Fibroblast of skin of left quadriceps (primary cell): ENCODE data around the gene SLC37A1.
"Not testable (repeated sequence)": the region's sequence is repeated elsewhere in the genome, so short reads cannot be mapped to it uniquely, and the experiment has no call there.

ENCODE experiments used
- DNase-seq, 2 experiments: peaks; one replicate each; pipeline ENCODE4 v3.0.0-alpha.2; 2013; ENCODE audit warnings: low read depth in 2 of 2

The SLC37A1 gene

DNA sequence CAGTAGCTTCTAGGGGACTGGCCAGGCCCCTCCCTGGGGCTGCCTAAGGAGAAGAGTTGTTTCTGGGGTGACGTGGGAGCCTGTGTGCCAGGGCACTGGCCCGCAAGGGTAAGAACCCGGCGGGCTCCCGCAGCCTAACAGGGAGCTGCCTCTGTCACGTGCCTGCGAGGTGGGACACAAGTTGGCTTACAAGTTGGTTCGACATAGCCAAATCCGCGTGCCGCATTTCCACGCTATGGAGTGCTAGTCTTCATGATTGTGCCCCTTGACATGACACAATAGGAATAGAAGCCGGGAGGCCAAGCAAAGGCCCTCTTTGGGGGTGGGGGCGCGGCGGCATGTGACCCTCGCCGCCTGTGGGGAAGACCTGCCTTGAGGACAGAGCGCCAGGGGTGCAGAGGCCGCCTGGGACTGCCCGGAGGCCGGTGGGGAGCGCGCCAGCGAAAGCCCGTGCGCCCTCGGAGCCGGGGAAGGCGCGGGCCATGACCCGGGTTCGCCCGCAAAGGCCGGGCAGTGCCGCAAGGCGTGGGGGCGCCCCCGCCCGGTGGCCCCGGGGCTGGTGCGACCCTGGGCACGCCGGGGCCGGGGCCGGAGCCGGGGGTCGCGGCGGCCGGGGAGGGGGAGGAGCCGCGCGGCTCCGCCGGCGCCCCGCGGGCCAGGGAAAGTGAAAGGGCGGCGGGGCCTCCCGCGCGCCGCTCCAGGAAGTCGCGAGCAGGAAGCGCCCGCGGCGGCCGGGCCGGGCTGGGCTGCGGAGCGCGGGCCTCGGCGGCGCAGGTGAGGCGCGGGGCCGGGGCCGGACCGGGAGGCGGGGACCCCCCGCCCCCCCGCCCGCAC lies at the start of gene SLC37A1:
Gene SLC37A1, plus strand, starts transcription at position 702 of the 834 bp plus-strand sequence. CDS start 4,603 bp downstream, outside the sequence.
- DNase-seq: no peak

DNA sequence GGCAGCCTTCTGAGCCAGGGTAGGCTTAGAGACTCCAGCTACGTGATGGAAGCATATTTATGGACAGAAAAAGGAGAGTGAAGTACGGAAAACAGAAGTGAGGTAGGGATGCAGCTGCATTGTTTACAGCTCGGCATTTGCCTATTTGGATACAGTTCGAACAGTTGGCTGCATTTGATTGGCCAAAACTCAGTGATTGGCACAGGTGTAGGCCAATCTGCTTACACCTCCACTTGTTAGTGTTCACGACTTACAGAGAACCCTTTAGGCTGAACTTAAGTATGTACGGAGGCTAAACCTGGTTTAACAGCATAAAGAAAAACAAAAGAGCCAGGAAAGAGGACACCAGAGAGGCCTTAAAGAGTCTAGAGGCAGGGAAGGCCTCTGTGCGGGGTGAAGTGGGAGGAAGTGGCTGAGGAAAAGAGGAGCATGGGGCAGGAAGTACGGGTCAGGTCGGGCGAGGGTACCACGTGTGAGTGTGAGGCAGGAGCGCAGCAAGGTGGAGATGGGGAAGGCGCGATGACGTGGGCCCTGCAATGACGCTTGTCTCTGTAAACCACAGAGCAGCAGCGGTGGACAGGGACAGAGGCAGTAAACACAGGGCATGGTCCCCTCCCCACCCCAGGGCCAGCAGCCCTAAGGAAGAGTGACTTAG lies 49.7 kb upstream of the SLC37A1 start:
- DNase-seq: peak; percentile 5 to 14

DNA sequence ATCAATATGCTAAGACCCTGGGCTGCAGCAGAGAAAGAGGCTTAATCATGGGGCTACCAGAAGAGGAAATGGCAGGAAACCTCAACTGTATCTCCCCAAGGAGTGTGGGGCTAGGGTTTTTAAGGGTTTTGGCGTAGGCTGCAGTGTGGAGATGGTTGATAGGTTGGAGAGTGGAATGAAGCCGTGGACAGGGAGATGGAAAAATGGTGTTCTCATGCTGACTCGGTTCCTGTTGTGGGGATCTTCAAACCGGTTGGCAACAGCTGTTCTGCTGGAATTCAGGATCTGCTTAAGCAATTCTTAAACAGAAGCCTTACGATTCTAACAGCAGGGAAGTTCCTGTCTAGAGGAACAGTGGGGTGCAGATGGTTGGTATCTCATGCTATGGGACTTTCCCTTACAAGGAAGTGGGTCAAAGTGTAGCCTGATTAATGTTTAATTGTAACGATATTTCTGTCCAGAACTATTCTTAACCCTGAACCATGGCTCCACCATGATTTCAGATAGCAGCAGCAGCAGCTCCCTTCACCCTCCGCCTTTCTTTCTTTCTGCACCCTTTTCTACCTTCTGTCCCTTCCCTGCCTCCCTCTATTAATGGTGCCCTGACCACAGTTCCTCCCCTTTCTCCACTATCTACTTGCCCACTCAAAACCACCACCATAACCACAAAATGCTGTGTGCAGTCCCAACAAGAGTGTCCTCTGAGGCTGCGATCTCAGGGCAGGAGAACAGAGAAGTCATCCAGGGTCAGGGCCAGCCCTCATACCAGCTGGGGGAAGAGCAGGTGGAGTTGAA lies 48.4 kb upstream of the SLC37A1 start:
- no peak for DNase-seq

DNA sequence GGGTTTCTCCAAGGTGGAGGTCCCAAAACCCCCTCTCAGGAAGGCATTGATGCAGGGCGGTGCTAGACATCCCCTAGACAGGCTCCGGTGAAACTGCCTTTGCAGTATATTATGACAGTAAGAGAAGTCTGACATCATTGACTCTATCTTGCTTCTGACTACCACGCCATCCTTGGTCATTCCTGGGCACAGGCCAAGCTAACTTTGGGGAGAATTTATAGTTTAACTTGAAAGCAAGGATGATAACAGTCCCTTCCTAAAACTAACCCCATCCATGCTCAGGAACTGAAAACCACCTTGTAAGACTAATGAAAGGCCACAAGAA lies 47.9 kb upstream of the SLC37A1 start:
- no peak for DNase-seq

DNA sequence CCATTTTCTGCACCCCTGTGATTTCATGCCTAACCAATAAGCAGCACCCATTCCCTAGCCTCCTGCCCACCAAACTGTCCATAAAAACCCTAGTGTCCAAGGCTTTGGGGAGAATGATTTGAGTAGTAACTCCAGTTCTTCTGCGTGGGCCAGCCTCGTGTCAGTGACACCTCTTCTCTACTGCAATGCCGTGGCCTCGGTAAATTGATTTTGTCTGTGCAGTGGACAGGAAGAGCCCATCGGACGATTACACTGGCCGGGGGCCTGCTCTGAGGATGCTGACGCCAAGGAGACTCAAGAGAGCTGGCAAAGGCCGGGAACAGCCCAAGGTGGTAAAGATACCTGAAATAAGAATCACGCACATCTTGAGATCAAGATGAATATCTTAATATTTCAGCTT lies 47.0 kb upstream of the SLC37A1 start:
- DNase-seq: no peak

DNA sequence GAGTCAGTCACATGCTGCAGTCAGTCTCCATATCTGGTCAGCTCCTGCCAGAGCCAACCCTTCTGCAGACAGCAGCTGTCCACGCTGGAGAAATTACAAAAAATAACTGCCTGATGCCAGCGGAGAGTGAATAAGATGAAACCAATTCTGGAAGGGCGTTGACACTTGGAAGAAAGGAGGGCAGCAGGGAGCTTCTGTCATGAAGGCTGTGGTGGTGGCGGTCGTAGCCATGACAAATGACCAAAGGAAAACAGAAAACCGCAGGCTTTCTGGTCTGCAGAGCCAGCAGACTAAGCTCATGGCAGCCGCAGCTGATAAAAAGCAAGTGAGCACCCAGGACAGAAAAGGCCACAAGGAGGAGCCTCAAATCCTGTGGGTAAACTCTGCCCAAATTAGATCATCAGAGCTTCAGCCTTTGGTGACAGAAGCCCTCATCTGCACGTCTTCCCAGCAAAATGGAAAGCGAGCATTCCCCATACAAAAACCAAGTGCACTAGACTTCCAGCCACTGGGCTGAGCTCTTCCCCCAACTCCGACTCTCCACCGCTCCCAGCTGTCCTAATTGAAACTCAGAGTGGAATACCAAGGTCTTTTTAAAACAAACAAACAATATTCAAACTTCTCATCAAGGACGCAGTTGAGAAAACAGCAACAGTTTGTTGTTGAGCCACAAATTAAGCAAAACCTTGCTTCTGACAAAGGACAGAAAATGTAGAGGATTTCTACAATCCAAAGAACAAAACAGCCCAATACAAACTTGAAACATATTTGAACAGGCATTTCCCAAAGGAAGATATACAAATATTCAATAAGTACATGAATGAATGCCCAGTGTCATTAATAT lies 46.3 kb upstream of the SLC37A1 start:
- no peak for DNase-seq

DNA sequence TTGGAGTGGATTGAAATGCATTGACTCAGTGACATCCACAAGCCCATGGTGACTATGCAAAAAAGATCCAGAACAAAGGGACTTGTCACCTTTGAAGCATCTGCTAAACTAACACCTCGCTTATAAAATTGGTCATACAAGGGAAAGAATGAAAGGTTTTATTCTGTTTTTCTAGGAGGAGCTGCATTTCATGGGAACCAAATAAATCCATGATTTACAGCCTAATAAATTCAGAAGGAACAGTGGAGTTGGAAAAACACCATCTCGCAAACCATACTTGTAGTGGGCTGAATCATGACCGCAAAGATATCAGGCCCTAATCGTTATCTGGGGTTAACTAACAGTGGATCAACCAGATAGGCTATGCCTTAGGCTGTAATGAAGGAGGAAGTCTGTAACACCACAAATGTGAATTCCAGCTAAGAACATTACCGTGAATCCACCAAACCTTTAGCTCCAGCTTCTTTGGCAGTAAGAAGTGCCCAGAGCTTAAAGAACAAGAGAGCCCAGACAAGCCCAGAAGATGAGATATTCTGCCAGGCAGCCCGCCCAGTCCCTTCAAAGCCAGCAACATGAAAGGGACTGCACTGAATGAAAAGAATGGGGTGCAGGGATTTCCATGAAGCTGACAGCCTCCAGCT lies 45.0 kb upstream of the SLC37A1 start:
- no peak for DNase-seq

DNA sequence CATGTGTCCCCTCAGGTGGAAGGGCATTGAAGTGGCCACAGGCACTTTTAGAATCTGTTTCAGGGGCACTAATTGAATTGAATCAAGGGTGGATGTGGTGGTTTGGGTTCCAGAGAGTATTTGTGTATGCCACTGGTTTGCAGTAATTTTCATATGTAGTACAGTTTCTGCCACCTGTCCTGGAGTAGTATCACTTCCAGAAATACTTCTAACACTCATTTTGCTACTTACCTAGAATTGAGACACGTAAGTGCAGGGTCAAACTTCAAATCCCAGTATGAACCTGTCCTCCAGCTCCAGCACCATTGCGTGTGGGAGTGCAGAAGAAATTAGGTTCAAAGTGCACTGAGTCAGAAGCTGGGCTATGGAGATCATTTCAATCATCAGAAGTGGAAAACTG lies 44.4 kb upstream of the SLC37A1 start:
- no peak for DNase-seq

DNA sequence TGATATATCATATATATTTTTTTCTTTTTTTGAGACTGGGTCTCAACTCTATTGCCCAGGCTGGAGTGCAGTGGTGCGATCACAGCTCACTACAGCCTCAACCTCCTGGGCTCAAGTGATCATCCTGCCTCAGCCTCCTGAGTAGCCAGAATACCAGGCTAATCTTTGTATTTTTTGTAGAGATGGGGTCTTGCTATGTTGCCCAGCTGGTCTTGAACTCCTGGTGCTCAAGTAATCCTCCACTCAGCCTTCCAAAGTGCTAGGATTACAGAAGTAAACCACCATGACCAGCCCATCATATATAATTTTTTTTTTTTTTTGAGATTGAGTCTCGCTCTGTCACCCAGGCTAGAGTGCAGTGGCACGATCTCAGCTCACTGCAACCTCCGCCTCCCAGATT lies 43.9 kb upstream of the SLC37A1 start:
- not testable (repeated sequence) for DNase-seq

DNA sequence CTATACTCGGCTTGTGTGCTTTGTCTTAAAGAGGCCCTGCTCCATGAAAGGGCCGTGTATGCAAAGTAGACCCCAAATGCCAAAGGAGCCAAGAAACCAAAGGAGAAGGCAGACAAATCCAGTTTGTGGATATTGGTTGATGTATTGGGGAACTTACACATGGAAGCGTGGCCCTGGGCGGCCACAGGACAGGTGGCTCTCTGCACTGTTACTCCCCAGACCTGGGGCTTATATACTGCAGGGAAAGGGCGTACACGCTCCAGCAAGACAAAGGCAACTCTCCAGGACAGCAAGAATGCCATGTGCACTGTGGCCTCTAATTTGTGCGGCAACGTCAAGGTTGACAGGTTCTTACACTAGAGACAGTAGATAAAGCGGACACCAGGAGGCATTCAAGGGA lies 42.4 kb upstream of the SLC37A1 start:
- DNase-seq: no peak

DNA sequence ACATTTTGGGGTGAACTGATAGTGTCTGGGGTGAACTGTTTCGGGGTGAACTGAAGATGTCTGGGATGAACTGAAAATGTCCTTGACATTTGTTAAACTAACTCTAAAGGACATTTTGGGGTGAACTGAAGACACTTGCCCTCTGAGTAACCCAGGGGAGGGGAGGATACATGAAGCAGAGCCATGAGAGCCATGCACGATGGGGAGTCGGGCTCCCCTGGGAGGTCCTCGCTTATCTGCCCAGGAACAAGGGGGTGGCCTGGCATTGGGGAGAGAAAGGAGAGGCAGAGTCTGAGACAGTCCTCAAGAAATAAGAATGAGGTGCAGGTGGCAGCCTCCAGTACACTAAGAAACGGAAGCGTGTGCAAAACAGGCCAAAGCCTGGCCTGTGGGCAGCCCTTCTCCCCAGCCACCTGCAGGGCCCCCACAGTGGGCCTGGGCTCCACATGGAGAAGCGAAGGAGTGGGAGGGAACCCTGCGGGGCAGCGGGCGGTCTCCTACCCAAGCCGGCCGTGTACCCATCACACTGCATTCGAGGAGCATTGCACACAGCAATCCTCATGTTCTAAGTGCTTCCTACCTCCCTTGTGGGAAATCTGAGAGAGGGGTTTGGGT lies 41.8 kb upstream of the SLC37A1 start:
- no peak for DNase-seq

DNA sequence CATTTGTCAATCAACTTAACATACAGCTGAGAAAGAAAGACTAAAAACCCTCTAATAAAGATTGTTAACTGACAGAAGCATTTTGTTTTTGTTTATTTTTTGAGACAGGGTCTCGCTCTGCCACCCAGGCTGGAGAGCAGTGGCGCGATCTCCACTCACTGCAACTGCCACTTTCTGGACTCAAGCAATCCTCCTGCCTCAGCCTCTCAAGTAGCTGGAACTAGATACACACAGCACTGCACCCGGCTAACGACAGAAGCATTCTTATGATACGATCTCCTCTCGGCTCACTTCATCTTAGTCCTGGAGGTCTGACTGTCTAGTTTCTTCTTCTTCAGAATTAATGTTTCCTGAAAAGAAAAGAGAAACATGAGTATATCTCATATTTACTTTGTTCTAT lies 41.1 kb upstream of the SLC37A1 start:
- DNase-seq: no peak

DNA sequence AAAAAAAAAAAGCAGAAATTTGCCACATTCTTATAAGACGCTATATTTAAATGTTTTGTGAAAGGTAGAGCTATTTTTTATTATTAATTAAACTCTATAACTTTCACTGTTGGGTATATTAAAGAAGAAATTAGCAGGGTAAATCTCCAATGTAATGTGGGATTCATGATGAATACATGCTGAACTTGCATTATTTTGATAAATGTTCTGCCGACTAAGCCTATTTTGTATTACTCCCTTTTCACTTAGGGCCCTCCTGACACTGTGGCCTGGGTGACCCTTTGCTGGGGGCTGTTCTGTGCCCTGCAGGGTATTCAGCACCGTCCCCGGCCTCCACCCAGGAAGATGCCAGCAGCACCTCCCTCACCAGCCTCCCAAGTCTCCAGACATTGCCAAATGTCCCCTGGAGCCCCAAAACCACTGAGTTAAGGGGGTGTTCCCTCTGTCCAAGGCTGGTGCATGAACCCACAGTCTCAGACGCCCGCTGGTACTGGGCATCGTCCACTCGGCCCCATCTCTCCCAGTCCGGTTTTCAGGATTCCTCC lies 40.1 kb upstream of the SLC37A1 start:
- no peak for DNase-seq

DNA sequence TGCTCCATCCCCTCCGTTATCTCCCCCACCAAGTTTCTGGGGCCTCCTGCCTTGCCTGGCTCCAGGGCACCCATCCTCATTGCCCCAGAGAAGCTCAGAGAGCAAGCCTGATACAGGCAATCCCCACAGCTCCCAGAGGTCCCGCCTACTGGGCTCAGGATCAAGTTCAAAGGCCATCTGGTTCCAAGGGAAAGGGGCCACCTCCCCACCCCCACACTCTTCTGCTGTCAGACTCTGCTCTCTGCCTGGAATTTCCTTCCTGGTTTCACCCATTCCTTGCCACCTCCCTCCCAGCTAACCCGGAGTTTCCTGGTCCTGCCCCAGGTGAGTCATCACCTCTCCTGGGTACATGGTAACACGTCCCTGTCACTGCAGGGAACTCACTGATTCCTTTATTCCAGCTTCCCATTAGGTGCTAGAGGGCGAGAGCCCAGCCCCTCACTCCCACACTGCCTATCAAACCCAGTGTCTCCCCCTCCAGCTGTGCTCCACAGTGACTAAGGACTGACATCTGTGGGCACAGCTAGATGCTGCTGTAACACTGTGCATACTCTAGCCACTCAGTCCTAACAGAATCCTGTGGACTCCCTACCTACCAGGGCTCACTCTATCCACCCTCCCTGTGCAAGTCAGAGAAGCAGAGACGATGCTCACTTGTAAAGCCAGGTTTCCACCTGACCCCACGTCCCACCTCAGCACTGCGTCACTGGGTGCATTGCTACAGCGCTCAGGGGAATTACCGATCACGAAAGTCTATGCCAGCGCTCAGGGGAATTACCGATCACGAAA lies 39.4 kb upstream of the SLC37A1 start:
- no peak for DNase-seq

DNA sequence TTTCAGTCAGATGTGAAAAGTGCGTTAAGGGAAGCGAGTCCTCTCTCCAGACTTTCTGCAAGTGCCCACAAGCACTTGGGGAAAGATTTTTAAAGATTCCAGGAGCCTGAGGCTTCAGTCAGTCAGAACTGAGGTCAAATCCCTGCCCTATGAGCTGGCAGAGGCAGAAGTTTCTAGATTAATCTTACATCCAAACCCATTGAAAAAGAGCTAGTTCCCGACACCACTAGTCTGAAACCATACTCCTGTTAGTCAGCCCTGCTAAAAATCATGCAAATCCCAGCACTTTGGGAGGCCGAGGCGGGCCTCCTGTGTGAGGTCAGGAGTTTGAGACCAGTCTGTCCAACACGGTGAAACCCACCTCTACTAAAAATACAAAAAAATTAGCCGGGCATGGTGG lies 38.6 kb upstream of the SLC37A1 start:
- no peak for DNase-seq

DNA sequence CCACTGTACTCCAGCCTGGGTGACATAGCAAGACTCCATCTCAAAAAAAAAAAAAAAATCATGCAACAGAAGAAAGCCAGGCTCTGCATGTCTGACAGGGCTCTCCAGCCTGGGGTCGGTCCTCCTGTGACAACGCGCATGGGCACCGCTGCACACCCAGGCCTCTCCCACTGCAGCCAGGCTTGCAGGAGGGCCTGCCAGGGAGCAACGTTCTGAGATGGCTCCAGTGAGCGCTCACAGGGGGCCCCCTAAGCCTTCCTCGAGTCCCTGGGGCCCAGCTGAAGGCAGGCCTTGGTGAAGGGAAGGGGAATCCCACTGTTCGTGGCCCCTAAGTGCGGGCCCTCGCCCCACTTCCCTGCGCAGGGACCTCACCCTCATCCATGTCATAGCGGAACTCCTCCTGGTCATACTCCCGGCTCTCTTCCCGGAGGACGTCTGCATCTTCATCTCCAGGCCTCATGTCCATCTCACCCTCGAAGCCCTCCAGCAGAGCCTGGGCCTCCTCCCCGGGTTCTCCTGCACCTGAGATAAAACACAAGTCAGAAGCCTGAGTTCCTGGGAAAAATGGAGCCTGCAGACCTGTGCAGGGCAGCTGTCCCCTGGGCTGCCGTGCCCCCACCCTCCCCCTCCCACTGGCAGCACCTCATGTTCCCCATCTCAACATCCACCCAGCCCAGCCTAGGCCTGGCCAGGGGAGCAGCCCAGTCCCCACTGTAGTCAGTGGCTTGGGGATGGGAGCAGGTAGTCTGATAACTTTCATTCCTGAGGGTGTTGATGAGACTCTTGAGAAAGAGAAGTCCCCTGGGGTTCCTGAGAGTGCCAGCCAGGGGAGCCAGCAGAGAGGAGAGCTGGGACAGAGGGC lies 37.9 kb upstream of the SLC37A1 start:
- no peak for DNase-seq

DNA sequence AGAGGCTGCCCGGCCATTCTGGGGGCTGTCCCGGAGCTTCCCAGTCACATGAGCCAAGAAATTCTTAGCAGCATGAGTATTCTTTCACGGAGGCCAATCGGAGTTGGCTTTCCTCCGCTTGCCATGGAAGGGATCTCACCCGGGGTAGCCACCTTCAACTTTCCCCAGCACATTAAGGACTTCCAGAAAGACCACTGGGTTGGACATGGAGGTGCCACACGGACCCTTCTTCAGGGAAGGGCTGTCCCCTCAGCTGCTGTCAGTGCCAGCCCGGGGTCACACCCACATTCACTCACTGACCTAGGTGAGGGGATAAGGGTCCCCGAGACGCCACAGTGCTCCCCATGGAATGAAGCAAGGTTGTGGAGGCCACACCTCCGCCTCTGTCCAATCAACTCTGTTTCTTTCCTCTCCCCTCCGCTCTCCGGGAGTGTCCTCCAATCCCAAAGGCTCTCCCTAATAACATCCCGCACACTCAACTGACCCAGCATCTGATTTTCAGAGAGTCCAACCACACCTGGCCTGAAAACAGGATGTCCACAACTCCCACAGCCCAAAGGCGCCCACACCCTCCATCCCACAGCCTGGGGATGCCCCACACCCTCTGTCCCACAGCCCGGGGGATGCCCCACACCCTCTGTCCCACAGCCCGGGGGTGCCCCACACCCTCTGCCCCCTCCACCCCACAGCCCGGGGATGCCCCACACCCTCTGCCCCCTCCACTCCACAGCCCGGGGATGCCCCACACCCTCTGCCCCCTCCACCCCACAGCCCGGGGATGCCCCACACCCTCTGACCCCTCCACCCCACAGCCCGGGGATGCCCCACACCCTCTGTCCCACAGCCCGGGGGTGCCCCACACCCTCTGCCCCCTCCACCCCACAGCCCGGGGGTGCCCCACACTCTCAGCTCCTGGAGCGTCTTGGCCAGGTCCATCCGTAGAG lies 37.0 kb upstream of the SLC37A1 start:
- no peak for DNase-seq

DNA sequence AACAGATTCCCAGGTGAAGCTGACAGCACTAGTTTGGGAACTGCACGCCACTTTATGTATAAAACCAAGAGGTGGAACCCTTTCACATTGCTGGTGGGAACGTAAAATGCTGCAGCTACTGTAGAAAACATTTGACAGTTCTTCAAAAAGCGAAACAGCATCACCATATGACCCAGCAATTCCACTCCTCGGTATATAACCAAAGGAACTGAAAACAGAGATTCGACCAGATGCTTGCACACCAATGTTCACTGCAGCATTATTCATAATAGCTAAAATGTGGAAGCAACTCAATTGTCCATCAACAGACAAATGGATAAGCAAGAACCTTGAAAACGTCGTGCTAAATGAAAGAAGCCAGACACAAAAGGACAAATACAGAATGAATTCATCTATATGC lies 35.1 kb upstream of the SLC37A1 start:
- DNase-seq: no peak
